HG02852 (cell line): ENCODE data around the gene NEURL1B.
"Not testable (repeated sequence)": the region's sequence is repeated elsewhere in the genome, so short reads cannot be mapped to it uniquely, and the experiment has no call there.

ENCODE experiments used
- ATAC-seq: cut with Tn5 transposase; IDR thresholded peaks from one replicate; pipeline ENCODE4 v1.9.1; 2021; ENCODE audit warnings: mild to moderate bottlenecking, moderate library complexity; ENCODE audit not compliant: unreplicated experiment

The NEURL1B gene

DNA sequence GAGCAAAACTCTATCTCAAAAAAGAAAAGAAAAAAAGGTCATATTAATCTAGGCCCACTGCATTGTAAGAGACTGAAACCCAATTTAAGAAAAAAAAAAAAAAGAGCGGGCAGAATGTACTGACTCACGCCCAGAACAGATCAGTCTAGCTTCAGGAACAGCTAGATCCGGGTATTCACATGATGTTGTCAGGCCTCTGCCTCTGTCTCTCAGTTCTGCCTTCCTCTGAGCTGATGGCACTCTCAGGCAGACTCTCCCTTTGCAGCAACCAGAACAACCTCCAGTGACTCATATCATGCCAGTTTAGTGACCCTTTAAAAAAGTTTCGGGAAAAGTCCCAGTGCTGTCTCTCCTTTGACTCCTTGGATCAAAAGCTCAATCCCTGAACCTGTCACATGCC lies 53.0 kb downstream of the NEURL1B start:
- ATAC-seq = no peak

GRCh38 chr5:172694541-172694940 lies 53.5 kb downstream of the NEURL1B start:
- no peak for ATAC-seq

DNA sequence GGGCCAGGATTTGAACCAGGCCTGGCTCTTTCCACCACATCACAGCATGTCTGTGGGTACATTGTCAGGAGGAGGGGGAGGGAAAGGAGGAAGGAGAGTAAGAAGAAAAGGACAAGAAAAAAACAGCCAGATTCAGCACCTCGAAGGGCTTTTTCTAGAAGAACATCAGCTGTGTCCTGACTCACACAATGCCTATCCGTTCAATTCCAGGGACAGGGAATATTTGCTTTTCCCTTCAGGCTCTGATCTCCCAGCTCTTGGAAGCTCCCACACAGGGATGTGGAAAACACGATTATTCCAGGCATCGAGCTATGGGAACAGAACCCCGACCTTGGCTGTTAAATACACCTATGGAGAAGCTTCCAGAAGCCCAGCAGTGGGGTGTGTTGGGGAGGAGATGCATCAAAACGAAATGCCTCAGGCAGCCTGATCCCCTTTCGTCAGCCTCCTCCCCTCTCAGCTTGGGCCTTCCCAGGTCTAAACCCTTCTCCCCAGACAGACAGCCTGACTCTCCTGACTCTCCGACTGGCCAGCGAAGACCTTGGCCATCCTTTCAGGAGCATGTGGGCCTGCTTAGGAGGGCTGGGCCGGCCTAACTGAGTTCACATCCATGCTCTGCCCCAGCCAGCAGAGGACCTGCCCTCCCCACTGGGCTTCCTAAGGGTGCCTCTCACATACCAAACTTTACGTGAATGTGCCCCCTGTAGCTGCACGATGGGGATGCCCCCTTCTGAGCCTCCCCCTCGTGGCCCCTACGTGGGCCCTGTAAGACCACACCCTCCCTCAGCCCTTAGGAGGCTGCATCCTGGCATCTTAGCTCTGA lies 54.4 kb downstream of the NEURL1B start:
- ATAC-seq = no peak

DNA sequence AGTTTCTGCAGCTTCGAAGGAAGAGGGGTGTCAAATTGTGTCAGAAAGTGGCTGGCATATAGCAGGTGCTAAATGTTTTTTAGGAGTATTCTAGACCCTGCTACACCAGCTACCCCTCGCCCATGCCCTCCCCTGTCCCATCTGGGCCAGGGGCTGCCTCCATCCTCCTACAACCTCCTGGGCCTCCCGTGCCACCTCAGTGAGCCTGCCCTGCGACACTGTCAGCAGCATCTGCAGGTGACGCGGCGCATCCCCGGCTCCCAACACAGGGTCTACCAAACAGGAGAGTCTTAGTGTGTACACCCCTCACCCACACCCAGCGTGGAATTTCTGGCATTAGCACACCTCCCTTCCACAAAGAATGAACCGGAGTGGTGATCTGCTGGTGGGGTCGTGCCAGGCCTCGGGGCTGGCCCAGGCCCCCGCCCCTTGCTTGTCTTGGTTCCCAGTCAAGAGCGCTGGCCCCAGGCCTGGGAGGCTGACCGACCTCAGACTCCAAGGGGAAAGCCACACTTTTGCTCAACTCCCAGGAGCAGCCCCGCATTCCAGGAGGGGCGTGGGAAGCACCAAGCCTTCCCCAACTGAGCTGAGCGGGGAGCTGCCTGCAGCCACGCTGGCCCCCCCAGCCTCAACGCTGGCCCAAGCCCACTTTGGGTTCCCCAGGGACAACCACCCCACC lies 55.2 kb downstream of the NEURL1B start:
- no peak for ATAC-seq

DNA sequence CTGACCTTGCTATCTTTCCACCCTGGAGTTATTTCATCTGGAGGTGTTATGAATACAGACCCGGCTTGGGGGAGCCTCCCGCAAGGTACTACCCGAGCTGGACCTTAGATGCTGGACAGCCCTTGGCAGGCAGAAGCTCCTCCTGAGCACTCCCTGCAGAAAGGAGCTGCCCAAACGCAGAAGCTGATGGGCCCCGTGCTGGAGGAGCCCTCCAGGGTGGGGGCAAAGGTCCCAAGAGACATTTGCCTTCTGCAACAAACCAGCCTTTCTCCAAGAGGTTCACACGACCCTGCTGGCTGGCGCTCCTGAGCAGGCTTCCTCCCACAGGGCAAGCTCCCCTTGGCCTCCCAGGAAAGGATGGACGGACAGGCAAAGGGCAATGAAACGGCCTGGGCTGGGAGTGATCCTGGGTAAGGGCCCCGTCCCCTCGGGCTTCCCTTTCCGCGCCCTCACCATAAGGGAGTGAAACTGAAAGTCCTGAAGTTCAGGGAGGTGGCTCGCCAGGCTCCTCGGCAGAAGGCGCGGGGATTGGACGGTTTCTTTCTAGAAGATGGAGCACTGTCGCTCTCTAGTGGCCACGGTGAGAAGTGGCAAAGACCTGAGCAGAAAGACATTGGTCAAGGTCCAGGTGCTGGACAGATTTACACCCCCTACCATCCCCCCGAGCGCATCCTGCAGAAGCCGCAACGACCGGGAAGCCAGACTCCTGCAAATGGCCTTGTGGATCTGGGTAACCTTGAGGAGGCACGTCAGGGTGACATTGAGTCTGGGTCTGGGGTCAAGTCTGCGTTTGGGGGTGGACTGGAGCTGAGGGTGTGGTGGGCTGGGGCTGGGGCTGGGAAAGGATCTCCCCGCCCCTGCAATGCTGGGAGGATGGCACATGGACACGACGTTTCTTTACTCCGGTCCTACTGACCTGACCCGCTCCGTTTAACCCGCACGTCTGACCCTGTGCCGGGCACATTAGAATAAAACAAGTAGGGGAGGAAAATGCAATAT lies 56.4 kb downstream of the NEURL1B start:
- peak; percentile 83 for ATAC-seq

GRCh38 chr5:172699423-172699822 lies 58.4 kb downstream of the NEURL1B start:
- ATAC-seq = no peak

- ATAC-seq = no peak
Observed at GRCh38 chr5:172699999-172700364, 58.9 kb downstream of the NEURL1B start.

DNA sequence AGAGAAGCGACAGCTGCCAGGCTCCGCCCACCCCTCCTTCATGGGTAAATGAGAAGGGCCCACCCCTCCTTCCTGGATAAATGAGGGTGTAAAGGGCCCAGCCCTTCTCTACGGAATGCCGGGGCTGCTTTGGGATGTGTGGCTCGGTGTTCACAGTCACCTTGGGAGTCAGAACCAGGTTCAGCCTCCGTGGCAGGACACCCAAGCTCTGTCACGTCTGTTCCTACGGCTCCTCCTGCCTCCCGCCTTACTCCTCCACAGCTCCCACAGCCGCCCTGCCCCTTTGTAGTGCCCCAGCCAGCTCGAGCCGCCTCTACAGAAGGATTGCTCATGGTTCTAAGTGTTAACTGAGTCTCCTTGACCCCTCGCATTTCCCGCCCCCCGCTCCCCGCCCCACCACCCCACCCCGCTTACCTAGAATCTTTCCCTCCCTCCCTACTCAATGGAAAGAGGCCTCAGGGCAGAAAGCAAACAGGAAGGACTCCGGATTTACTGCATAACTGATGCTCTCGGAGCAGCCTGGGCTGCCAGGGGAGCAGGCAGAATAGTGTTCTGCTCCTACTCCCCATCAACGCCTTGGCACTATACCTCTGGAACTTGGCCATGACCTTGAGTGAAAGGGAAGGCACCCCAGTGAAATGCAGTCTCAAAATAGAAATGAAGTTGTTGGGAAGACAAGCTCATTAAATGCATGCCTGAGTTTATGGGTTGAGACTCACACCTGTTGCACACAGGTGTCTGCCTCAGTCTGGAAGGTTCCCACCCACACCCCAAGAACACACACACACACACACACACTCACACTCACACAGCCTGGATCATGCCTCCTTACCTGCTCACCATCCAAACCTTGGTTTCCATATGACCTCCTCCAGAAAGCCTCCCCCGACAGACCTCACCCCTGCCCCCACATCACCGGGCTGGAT lies 59.6 kb downstream of the NEURL1B start:
- no peak for ATAC-seq

GRCh38 chr5:172701291-172701656 lies 60.2 kb downstream of the NEURL1B start:
- no peak for ATAC-seq

GRCh38 chr5:172703952-172704351 lies 62.9 kb downstream of the NEURL1B start:
- no peak for ATAC-seq

DNA sequence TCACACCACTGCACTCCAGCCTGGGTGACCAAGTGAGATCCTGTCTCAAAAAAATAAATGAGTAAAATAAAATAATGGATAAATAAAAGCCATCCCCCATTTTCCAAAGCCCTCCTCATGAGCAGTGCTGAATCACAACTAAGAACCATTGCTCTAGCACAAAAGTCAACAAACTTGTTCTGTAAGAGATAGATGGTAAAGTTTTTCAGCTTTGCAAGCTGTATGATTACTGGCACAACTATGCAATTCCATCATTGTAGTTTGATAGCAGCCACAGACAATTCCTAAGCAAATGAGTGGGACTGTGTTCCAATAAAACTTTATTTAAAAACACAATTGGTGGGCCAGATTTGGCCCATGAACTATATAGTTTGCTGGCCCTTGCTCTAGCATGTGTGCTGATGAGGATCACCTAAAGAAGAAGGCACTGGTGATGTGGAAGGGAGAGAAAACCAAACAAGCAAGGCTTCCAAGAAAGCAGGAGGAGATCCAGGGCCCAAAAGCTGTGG lies 64.6 kb downstream of the NEURL1B start:
- ATAC-seq = no peak

DNA sequence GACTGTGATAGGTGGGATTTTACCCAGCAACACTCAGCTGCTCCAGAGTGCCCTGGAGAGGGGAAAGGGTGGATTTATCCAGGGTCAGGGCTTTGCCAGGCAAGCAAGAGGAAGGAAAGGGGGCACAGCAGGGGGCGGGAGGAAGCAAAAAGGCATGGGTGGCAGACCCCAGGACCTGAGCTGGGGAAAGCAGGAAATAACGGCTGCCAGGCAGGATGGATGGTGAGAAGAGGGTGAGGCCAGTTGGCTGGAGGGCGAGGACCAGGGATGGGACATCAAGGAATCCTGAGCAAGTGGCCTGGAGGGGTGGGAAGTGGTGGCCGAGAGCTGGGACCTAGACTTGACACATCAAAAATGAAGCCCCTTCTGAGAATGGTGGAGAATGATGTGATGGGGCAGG lies 65.7 kb downstream of the NEURL1B start:
- ATAC-seq = no peak

- ATAC-seq = no peak
Observed at GRCh38 chr5:172707285-172708182, 66.5 kb downstream of the NEURL1B start.

DNA sequence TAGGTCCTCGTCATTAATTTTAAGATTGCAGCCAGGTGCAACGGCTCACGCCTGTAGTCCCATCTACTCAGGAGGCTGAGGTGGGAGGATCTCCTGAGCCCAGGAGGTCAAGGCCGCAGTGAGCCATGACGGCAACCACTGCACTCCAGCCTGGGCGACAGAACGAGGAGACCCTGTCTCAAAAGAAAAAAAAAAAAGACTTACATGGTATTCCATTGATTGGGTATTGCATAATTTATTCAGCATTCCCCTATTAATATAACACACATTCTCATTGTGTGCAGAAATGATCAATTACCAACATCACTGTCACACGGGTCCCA lies 67.1 kb downstream of the NEURL1B start:
- ATAC-seq = no peak

- ATAC-seq = no peak
Observed at GRCh38 chr5:172710676-172711075, 69.6 kb downstream of the NEURL1B start.

DNA sequence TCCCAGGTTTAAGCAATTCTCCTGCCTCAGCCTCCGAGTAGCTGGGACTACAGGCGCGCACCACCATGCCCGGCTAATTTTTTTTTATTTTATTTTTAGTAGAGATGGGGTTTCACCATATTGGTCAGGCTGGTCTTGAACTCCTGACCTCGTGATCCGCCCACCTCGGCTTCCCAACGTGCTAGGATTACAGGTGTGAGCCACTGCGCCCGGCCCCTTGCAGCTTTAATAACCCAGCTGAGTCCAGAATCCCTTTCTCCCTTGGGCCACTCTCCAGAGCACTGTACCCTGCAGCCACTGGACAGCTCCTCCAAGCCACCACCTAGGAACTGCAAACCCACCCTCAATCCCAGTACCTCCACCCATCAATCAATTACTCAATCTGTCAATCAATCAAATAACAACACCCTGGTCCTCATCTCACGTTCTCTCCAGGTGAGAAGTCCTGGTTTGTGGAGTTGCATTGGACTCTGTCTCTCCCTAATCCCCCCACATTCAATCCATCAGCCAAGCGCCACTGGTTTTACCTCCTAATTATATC lies 70.3 kb downstream of the NEURL1B start:
- ATAC-seq = not testable (repeated sequence)

GRCh38 chr5:172712610-172713009 lies 71.5 kb downstream of the NEURL1B start:
- no peak for ATAC-seq

DNA sequence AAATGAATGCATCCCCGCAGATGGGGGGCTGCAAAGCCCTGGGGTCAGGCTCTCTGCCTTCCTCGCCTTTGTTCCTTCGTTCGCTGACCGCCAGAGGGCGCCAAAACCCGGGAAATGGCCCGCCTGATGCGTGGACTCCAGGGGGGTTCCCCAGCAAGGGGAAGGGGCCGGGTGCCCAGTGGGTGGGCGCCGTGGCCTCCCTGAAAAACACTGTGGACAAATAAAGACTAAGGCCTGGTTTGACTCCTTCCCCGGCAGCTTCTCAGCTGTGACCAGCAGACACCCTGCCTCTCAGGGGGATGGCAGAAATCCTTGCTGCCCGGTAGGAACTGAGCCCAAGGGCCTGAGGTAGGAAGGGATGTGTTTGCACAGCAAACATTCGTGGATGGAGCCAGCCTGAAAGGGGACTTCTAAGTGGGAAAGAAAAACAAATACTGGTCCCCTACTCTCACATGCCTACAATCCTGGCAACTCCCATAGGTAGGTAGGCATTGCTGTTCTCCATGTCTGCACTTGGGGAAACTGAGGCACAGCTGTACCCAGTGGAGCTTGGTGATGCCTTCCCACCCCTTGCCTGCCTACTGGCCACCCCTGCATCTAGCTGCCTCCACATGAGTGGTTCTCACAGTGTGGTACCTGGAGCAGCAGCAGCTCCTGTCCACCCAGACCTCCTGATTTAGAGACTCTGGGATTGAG lies 72.2 kb downstream of the NEURL1B start:
- ATAC-seq = no peak
